Measurements from ENCODE around the gene TFB2M.

Gene TFB2M

DNA sequence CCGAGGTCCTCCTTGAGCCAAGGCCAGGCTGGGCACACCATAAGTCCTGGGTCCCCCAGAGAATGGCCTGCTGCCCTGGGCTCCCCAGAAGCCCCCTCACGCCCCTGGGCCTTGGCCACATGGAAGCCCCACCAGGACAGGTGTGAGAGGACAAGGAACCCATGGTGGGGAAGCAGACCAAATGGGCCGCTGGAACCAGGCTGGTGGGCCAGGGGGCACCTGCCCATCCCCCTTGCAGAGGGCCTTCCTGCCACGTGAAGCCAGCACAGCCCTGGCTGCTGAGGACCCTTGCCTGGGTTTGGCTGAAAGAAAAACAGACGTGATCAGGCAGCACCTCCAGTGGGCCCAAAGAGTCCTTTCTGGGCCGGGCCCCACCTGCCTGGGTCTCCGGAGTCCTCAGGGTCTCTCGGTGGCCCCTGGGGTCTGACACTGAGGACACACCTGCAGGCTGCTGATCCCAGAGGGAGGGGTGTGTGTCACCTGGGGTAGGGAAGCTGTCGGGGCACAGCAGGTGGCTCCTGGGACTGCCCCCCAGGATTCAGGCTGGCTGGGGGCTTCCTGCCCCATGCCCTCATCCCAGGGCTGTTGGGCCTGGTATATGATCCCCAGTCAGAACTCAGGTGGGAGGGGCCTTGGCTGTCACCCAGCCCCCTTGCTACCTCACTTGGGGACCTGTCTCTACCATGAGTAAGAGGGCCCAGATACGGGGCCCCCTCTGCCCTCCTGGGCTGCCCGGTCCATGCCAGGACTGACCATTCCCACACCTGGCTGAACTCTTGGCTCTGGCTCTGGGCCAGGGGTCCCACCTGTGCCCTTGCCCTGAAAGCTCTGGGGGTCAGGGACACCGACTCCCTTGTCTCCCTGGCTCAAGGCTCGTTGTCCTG is 55.7 kb downstream of the TFB2M start:
- no peaks in the 10 kb centered on the region for H3K27me3 ChIP-seq
- no peak overlapping the region for H3K4me3 ChIP-seq
- no peak overlapping the region for H3K4me2 ChIP-seq
- peaks cover 36% of the 10 kb centered on the region for H3K9me3 ChIP-seq
- H3K4me1 ChIP-seq: peaks cover 15% of the 10 kb centered on the region
- 0 out of 2 replicates have a peak overlapping the region, but pooled peaks have one; percentile 13 for H3K27ac ChIP-seq
- no peaks in the 10 kb centered on the region for H3K36me3 ChIP-seq
- no peak for TF ChIP-seq Cebpa-rat (IDR thresholded peaks at IDR 0.05)
- H4K20me1 ChIP-seq: no peaks in the 10 kb centered on the region; the same call in 1 of the 2 replicates
- H3K9ac ChIP-seq: no peak overlapping the region

- Histone ChIP-seq H3K9me3 (peaks cover 23% of the 10 kb centered on the region), H3K27me3 (no peaks in the 10 kb centered on the region), H3K4me1 (peaks cover 21% of the 10 kb centered on the region), H3K4me2 (no peak overlapping the region), H4K20me1 (no peaks in the 10 kb centered on the region; the same call in 1 of the 2 replicates), H3K4me3 (no peak overlapping the region), H3K27ac (no peak overlapping the region), H3K36me3 (0 out of 2 replicates have a peak, but pooled peaks cover 6% of the 10 kb centered on the region), H3K9ac (no peak overlapping the region)
- TF ChIP-seq Cebpa-rat (IDR thresholded peaks at IDR 0.05): no peak
Measured at GRCh38 chr1:246508897-246509688, 57.0 kb downstream of the TFB2M start.

GRCh38 chr1:246506674-246507481 is 59.2 kb downstream of the TFB2M start, which contains the start of gene SMYD3:
Gene SMYD3, minus strand, starts transcription at chr1:246507279.
- H3K27ac ChIP-seq: peak within 1 kb of the TSS; percentile 62

GRCh38 chr1:246506367-246506673 is 59.7 kb downstream of the TFB2M start:
- H3K27ac ChIP-seq: peak overlapping the region; percentile 62; the same call in 1 of the 2 replicates

More at GRCh38 chr1:246506674-246507481, 59.2 kb downstream of the TFB2M start, which contains the start of gene SMYD3:
- Histone ChIP-seq H3K4me3 (peak within 1 kb of the TSS; percentile 84), H3K4me2 (peak within 1 kb of the TSS; percentile 94), H3K27me3 (no peaks in the 10 kb centered on the region), H3K9ac (peak within 1 kb of the TSS; percentile 81), H4K20me1 (no peaks in the 10 kb centered on the region; the same call in 1 of the 2 replicates), H3K36me3 (peaks cover 23% of the 10 kb centered on the region), H3K4me1 (peaks cover 21% of the 10 kb centered on the region), H3K9me3 (peaks cover 1% of the 10 kb centered on the region; the same call in 1 of the 2 replicates)
- TF ChIP-seq Cebpa-rat (IDR thresholded peaks at IDR 0.05): no peak

GRCh38 chr1:246503341-246503740 is 62.7 kb downstream of the TFB2M start:
- Histone ChIP-seq H4K20me1 (no peaks in the 10 kb centered on the region; the same call in 1 of the 2 replicates), H3K9me3 (no peaks in the 10 kb centered on the region), H3K9ac (no peak overlapping the region), H3K4me1 (peaks cover 21% of the 10 kb centered on the region), H3K27ac (no peak overlapping the region), H3K4me2 (no peak overlapping the region), H3K27me3 (no peaks in the 10 kb centered on the region), H3K4me3 (no peak overlapping the region), H3K36me3 (peaks cover 42% of the 10 kb centered on the region)
- no peak for TF ChIP-seq Cebpa-rat (IDR thresholded peaks at IDR 0.05)

More at GRCh38 chr1:246506367-246506673, 59.7 kb downstream of the TFB2M start:
- peaks cover 21% of the 10 kb centered on the region for H3K4me1 ChIP-seq
- H3K4me2 ChIP-seq: peak overlapping the region; percentile 94
- TF ChIP-seq Cebpa-rat (IDR thresholded peaks at IDR 0.05): no peak
- no peaks in the 10 kb centered on the region; the same call in 1 of the 2 replicates for H4K20me1 ChIP-seq
- H3K4me3 ChIP-seq: peak overlapping the region; percentile 84
- no peaks in the 10 kb centered on the region for H3K9me3 ChIP-seq
- peaks cover 28% of the 10 kb centered on the region for H3K36me3 ChIP-seq
- H3K9ac ChIP-seq: peak overlapping the region; percentile 81
- no peaks in the 10 kb centered on the region for H3K27me3 ChIP-seq

- TF ChIP-seq Cebpa-rat (IDR thresholded peaks at IDR 0.05): no peak
- Histone ChIP-seq H3K4me2 (no peak overlapping the region), H3K36me3 (peaks cover 24% of the 10 kb centered on the region), H3K4me1 (peaks cover 7% of the 10 kb centered on the region; the same call in 1 of the 2 replicates), H3K27me3 (no peaks in the 10 kb centered on the region), H3K27ac (no peak overlapping the region), H3K9me3 (no peaks in the 10 kb centered on the region), H3K4me3 (no peak overlapping the region), H4K20me1 (peaks cover 20% of the 10 kb centered on the region), H3K9ac (no peak overlapping the region)
Measured at GRCh38 chr1:246497331-246497915, 68.6 kb downstream of the TFB2M start.

GRCh38 chr1:246492611-246493245 is 73.3 kb downstream of the TFB2M start:
- TF ChIP-seq Cebpa-rat (IDR thresholded peaks at IDR 0.05): no peak
- no peak overlapping the region for H3K9ac ChIP-seq

GRCh38 chr1:246491551-246492053 is 74.5 kb downstream of the TFB2M start:
- peaks cover 10% of the 10 kb centered on the region; the same call in 1 of the 2 replicates for H3K4me1 ChIP-seq
- 0 out of 2 replicates have a peak, but pooled peaks cover 4% of the 10 kb centered on the region for H3K36me3 ChIP-seq
- no peaks in the 10 kb centered on the region for H3K9me3 ChIP-seq
- no peak for TF ChIP-seq Cebpa-rat (IDR thresholded peaks at IDR 0.05)
- H3K27ac ChIP-seq: no peak overlapping the region
- no peak overlapping the region for H3K4me2 ChIP-seq
- peaks cover 52% of the 10 kb centered on the region for H4K20me1 ChIP-seq
- H3K9ac ChIP-seq: no peak overlapping the region
- H3K27me3 ChIP-seq: no peaks in the 10 kb centered on the region
- no peak overlapping the region for H3K4me3 ChIP-seq

More at GRCh38 chr1:246492611-246493245, 73.3 kb downstream of the TFB2M start:
- H3K9me3 ChIP-seq: no peaks in the 10 kb centered on the region
- peaks cover 52% of the 10 kb centered on the region for H4K20me1 ChIP-seq
- peak overlapping the region; percentile 17 for H3K4me2 ChIP-seq
- H3K27ac ChIP-seq: no peak overlapping the region
- peaks cover 10% of the 10 kb centered on the region; the same call in 1 of the 2 replicates for H3K4me1 ChIP-seq
- H3K36me3 ChIP-seq: 0 out of 2 replicates have a peak, but pooled peaks cover 4% of the 10 kb centered on the region
- H3K4me3 ChIP-seq: no peak overlapping the region
- H3K27me3 ChIP-seq: no peaks in the 10 kb centered on the region

All from BLaER1 (cell line).